ENCODE data around the gene PHF21B.

Gene PHF21B

DNA sequence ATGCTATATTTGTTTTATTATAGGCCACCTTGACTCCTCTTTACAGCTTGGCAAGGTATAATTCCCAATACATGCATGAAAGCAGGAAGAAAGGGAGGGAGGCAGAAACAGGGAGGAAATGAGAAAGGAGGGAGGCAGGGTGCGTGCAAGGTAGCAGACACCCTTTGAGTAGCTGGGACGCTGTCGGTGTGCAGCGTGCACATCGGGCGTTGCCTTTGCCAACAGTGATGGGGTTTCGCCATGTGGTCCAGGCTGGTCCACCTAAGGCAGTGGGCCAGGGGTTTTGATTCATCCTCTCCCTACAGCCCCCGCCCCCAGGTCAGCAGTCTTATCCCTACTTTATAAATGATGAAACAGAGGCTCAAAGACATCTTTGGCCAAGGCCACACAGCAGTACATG lies 25.0 kb upstream of the PHF21B start:
- in situ Hi-C loops (cut with HindIII; ENCODE audit: low sequenced_read_pairs) = no loop called here
- DNase-seq (ENCODE audit: low read depth, low spot score) = no peak
- TF ChIP-seq, protein P1, sequence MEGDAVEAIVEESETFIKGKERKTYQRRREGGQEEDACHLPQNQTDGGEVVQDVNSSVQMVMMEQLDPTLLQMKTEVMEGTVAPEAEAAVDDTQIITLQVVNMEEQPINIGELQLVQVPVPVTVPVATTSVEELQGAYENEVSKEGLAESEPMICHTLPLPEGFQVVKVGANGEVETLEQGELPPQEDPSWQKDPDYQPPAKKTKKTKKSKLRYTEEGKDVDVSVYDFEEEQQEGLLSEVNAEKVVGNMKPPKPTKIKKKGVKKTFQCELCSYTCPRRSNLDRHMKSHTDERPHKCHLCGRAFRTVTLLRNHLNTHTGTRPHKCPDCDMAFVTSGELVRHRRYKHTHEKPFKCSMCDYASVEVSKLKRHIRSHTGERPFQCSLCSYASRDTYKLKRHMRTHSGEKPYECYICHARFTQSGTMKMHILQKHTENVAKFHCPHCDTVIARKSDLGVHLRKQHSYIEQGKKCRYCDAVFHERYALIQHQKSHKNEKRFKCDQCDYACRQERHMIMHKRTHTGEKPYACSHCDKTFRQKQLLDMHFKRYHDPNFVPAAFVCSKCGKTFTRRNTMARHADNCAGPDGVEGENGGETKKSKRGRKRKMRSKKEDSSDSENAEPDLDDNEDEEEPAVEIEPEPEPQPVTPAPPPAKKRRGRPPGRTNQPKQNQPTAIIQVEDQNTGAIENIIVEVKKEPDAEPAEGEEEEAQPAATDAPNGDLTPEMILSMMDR (IDR thresholded peaks at IDR 0.05; ENCODE audit: low read depth, low read length) = no peak
- H3K4me3 ChIP-seq (ENCODE audit: low read depth, low read length) = no peak overlapping the region

DNA sequence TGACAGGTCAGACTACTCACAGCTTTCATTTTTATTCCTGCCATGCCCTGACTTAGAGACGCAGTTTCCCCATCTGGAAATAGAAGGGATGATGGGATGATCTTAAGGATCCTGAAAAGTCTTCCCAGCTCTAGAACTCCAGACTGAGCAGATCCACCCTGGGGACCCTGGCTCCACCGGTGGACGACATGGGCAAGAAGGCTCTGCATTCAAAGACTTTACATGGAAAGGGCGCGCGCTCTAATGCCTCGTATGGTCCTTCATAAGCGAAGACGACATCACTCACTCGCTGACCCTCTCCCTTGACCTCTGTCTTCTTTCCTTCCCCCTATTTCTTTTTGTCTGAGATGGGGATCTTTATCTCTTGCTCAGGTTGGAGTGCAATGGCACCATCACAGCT lies 24.4 kb upstream of the PHF21B start:
- no peak overlapping the region for H3K4me3 ChIP-seq (ENCODE audit: low read depth, low read length)
- in situ Hi-C loops (cut with HindIII; ENCODE audit: low sequenced_read_pairs) = no loop called here
- DNase-seq (ENCODE audit: low read depth, low spot score) = no peak
- TF ChIP-seq, protein P1 (IDR thresholded peaks at IDR 0.05; ENCODE audit: low read depth, low read length) = no peak

DNA sequence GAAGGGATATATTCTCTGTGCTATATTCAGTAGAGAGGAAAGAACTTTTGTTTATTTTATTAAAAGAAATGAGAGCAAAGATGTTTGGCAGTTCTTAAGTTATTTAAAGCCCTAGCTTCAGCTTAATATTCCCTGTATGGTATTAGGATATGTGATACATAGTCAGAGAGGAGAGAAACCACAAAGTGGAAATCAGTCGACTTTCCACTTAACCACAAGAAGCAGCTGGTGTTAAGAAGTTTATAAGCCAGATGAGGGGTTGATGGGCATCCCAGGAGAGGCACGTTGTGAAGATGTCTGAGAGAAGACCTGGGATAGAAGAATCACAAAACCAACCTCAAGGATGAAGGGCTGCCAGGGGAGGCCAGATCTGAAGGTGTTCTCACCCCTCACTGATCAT lies 23.3 kb upstream of the PHF21B start:
- TF ChIP-seq, protein P1 (IDR thresholded peaks at IDR 0.05; ENCODE audit: low read depth, low read length) = no peak
- no peak for DNase-seq (ENCODE audit: low read depth, low spot score)
- no peak overlapping the region for H3K4me3 ChIP-seq (ENCODE audit: low read depth, low read length)
- in situ Hi-C loops (cut with HindIII; ENCODE audit: low sequenced_read_pairs) = no loop called here

DNA sequence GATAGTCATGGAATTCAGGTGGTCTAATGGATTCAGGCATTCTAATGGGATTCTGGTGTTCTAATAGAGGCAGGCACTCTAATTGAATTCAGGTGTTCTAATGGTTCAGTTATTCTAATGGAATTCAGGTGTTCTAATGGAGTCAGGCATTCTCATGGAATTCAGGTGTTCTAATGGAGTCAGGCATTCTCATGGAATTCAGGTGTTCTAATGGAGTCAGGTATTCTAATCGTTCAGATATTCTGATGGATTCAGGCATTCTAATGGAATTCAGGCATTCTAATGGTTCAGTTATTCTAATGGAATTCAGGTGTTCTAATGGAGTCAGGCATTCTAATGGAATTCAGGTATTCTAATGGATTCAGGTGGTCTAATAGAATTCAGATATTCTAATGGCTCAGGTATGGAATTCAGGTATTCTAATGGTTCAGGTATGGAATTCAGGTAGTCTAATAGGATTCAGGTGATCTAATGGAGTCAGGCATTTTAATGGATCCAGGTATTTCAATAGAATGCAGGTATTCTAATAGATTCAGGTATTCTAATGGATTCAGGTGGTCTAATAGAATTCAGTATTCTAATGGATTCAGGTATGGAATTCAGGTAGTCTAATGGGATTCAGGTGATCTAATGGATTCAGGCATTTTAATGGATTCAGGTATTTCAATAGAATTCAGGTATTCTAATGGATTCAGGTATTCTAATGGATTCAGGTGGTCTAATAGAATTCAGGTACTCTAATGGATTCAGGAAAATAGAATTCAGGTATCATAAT lies 22.0 kb upstream of the PHF21B start:
- in situ Hi-C loops (cut with HindIII; ENCODE audit: low sequenced_read_pairs) = no loop called here
- H3K4me3 ChIP-seq (ENCODE audit: low read depth, low read length) = no peak overlapping the region
- TF ChIP-seq, protein P1 (IDR thresholded peaks at IDR 0.05; ENCODE audit: low read depth, low read length) = no peak
- no peak for DNase-seq (ENCODE audit: low read depth, low spot score)

DNA sequence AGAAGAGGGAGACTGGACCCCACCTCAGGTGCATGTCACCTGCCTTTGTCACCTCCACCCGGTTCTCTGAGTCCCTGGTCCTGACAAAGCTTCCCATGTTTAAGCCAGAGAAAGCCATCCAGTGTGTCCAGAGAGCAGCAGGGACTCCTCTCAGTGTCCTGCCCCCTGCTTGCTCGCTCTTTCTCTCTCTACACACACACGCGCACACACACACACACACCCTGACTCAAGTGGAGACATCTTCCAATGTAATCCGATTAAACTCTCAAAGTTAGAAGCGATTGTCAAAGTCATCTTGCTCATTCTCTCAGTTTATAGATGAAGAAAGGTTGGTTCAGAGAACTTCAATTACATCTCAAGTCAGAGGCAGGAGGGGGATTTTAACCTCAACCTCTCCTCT lies 19.7 kb upstream of the PHF21B start:
- no peak overlapping the region for H3K4me3 ChIP-seq (ENCODE audit: low read depth, low read length)
- DNase-seq (ENCODE audit: low read depth, low spot score) = no peak
- in situ Hi-C loops (cut with HindIII; ENCODE audit: low sequenced_read_pairs) = no loop called here
- TF ChIP-seq, protein P1 (IDR thresholded peaks at IDR 0.05; ENCODE audit: low read depth, low read length) = no peak

DNA sequence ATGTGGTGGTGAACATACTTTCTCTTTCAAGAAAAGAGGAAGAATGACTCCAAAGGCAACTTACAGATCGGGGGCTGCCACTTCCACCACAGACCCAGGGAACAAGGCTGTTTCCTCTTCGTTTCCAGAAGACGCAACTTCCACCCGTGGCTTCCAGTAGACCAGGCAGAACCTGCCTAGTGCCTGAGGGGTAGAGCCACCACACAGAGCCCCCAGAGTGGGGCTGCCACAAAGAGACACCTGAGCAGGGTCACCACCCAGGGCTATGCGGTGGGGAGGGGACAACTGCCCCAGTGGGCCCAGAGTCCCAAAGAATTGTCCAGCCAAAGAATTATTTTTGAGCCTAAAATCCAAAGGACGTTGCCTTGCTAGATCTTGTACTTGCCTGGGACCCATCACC lies 16.7 kb upstream of the PHF21B start:
- no peak overlapping the region for H3K4me3 ChIP-seq (ENCODE audit: low read depth, low read length)
- no peak for DNase-seq (ENCODE audit: low read depth, low spot score)
- TF ChIP-seq, protein P1 (IDR thresholded peaks at IDR 0.05; ENCODE audit: low read depth, low read length) = no peak
- in situ Hi-C loops (cut with HindIII; ENCODE audit: low sequenced_read_pairs) = no loop called here

All from astrocyte of the spinal cord (primary cell).